GM06990 (cell line): Measurements from ENCODE around the gene BAG2.

Source experiments
- DNase-seq: peaks from one replicate; pipeline ENCODE4 v3.0.0-alpha.2; 2011; ENCODE audit not compliant: insufficient read length; ENCODE audit errors: extremely low read depth
- H3K27me3 ChIP-seq: replicated peaks from 2 replicates; pipeline ENCODE4 v1.6.0; 2011; ENCODE audit warnings: low read length; ENCODE audit not compliant: control insufficient read depth, insufficient read depth
- H3K36me3 ChIP-seq: 2 replicates; pipeline ENCODE4 v1.5.1; 2011; ENCODE audit warnings: low read length; ENCODE audit not compliant: control insufficient read depth, insufficient read depth
- H3K4me3 ChIP-seq: replicated peaks from 2 replicates; pipeline ENCODE4 v1.5.1; 2011; ENCODE audit warnings: low read depth, mild to moderate bottlenecking, control low read depth, low read length
- TF ChIP-seq, protein P1 (sequence below): IDR thresholded peaks from 2 replicates; pipeline ENCODE4 v1.5.1; 2011; ENCODE audit warnings: low read length, control low read depth, mild to moderate bottlenecking, inconsistent platforms; ENCODE audit not compliant: insufficient read depth, poor library complexity, severe bottlenecking

The BAG2 gene

GRCh38 chr6:57147401-57147800, 24.7 kb upstream of the BAG2 start:
- H3K36me3 ChIP-seq = peaks cover 3% of the 10 kb centered on the region
- DNase-seq = no peak
- no peaks in the 10 kb centered on the region for H3K27me3 ChIP-seq
- no peak overlapping the region for H3K4me3 ChIP-seq
- TF ChIP-seq, protein P1, sequence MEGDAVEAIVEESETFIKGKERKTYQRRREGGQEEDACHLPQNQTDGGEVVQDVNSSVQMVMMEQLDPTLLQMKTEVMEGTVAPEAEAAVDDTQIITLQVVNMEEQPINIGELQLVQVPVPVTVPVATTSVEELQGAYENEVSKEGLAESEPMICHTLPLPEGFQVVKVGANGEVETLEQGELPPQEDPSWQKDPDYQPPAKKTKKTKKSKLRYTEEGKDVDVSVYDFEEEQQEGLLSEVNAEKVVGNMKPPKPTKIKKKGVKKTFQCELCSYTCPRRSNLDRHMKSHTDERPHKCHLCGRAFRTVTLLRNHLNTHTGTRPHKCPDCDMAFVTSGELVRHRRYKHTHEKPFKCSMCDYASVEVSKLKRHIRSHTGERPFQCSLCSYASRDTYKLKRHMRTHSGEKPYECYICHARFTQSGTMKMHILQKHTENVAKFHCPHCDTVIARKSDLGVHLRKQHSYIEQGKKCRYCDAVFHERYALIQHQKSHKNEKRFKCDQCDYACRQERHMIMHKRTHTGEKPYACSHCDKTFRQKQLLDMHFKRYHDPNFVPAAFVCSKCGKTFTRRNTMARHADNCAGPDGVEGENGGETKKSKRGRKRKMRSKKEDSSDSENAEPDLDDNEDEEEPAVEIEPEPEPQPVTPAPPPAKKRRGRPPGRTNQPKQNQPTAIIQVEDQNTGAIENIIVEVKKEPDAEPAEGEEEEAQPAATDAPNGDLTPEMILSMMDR = no peak

- no peaks in the 10 kb centered on the region for H3K27me3 ChIP-seq
- H3K36me3 ChIP-seq = peaks cover 3% of the 10 kb centered on the region
- no peak for DNase-seq
- TF ChIP-seq, protein P1 = no peak
- no peak overlapping the region for H3K4me3 ChIP-seq
These were observed 23.9 kb upstream of the BAG2 start for GRCh38 chr6:57147955-57148858.

DNA sequence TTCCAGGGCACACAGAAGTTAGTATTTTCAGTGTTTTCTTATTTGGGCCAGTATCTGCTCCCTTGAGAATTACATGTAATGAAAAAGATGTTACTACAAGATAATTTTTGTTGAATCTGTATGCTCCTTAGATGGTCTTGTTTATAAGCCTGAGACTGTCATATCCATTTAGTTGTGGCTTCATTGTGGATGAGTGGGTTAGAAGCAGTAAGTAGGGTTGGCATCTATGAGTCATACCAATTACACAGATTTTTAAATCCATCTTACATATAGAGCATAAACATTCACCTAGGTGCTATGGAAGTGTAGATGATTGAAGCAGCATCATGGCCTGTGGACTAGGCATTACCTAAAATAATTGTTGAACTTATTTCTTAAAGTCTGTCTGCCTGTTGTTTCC, 13.5 kb upstream of the BAG2 start:
- TF ChIP-seq, protein P1 = no peak
- peaks cover 3% of the 10 kb centered on the region for H3K36me3 ChIP-seq
- H3K4me3 ChIP-seq = no peak overlapping the region
- DNase-seq = no peak
- H3K27me3 ChIP-seq = no peaks in the 10 kb centered on the region

- no peaks in the 10 kb centered on the region for H3K27me3 ChIP-seq
- TF ChIP-seq, protein P1 = no peak
- H3K4me3 ChIP-seq = no peak overlapping the region
- H3K36me3 ChIP-seq = peaks cover 1% of the 10 kb centered on the region
- DNase-seq = no peak
These were observed 13.0 kb upstream of the BAG2 start for GRCh38 chr6:57159127-57159526.

- Histone ChIP-seq H3K27me3 (no peaks in the 10 kb centered on the region), H3K4me3 (no peak overlapping the region), H3K36me3 (no peaks in the 10 kb centered on the region; the same call in none of the 2 replicates)
- no peak for DNase-seq
- TF ChIP-seq, protein P1 = no peak
These were observed 10.1 kb upstream of the BAG2 start for GRCh38 chr6:57162028-57162427.
